ENCODE data around the gene MORN1. TPM values are rescaled to one million over a fixed set of nuclear protein-coding genes. Genes with fewer than 3 reads are reported as not detected.

The MORN1 gene
- polyA plus RNA-seq, 1 donor (not counting 4 experiments of a cell fraction or from before 2014, with no cell fraction given) = 2.1 TPM

DNA sequence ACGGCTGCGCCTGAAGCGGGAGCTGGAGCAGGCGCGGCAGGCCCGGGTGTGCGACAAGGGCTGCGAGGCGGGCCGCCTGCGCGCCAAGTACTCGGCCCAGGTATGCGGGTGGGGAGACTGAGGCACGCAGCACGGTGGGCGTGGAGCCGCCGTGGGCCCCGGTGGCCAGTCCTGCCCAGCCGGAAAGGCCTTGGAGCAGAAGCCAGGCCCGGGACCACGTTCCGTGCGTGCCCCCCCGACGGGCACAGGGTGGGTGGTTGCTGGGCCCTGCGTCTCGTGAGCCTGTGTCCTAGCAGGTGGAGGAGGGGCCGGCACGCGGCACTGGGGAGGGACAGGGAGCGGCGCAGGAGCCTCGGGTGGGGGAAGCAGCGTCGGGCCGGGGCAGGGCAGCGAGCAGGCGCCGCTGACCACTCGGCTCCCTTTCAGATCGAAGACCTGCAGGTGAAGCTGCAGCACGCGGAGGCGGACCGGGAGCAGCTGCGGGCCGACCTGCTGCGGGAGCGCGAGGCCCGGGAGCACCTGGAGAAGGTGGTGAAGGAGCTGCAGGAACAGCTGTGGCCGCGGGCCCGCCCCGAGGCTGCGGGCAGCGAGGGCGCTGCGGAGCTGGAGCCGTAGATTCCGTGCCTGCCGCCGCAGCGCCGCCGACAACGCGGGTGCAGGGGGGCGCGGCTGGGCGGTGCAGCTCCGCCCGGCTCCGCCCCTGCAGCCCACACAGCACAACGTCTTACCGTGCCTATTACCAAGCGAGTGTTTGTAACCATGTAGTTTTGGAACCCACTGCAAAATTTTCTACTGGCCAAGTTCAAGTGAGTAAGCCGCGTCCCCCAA lies 85.0 kb downstream of the MORN1 start:
- Histone ChIP-seq H3K27ac (ENCODE audit: control insufficient read depth, insufficient read depth, low read length) (no peak overlapping the region), H3K36me3 (ENCODE audit: control insufficient read depth in 2 of 2, extremely low read depth in 1 of 2, insufficient read depth in 2 of 2, low read length in 2 of 2) (peaks cover 12 to 25% of the 10 kb centered on the region in 2 experiments), H3K27me3 (ENCODE audit: control insufficient read depth, extremely low read depth, insufficient read depth, low read length) (no peaks in the 10 kb centered on the region), H3K4me1 (ENCODE audit: control insufficient read depth, extremely low read depth, insufficient read depth, low read length) (no peaks in the 10 kb centered on the region), H3K9me1 (ENCODE audit: control insufficient read depth, extremely low read depth, insufficient read depth, low read length) (no peaks in the 10 kb centered on the region), H3K4me3 (ENCODE audit: control insufficient read depth in 2 of 3, extremely low read depth in 1 of 3, insufficient read depth in 2 of 3, low read depth in 1 of 3, low read length in 3 of 3) (no peak overlapping the region), H3K4me2 (ENCODE audit: control insufficient read depth, extremely low read depth, insufficient read depth, low read depth, low read length) (no peak overlapping the region), H3K9me3 (ENCODE audit: control insufficient read depth, low read depth, low read length) (no peaks in the 10 kb centered on the region), H2AFZ (ENCODE audit: control insufficient read depth, low read length) (no peak overlapping the region), H3K9ac (ENCODE audit: control insufficient read depth, extremely low read depth, insufficient read depth, low read length) (no peak overlapping the region), H4K20me1 (ENCODE audit: control insufficient read depth, extremely low read depth, insufficient read depth, low read length) (peaks cover 10% of the 10 kb centered on the region), H3K79me2 (ENCODE audit: control insufficient read depth, insufficient read depth, low read length) (peaks cover 14% of the 10 kb centered on the region)
- TF ChIP-seq, protein P1, sequence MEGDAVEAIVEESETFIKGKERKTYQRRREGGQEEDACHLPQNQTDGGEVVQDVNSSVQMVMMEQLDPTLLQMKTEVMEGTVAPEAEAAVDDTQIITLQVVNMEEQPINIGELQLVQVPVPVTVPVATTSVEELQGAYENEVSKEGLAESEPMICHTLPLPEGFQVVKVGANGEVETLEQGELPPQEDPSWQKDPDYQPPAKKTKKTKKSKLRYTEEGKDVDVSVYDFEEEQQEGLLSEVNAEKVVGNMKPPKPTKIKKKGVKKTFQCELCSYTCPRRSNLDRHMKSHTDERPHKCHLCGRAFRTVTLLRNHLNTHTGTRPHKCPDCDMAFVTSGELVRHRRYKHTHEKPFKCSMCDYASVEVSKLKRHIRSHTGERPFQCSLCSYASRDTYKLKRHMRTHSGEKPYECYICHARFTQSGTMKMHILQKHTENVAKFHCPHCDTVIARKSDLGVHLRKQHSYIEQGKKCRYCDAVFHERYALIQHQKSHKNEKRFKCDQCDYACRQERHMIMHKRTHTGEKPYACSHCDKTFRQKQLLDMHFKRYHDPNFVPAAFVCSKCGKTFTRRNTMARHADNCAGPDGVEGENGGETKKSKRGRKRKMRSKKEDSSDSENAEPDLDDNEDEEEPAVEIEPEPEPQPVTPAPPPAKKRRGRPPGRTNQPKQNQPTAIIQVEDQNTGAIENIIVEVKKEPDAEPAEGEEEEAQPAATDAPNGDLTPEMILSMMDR (optimal IDR thresholded peaks at IDR 0.05 in 1 of 3, IDR thresholded peaks at IDR 0.05 in 1 of 3, conservative IDR thresholded peaks at IDR 0.05 in 1 of 3; ENCODE audit: extremely low read depth in 1 of 3, insufficient read depth in 2 of 3, low read length in 3 of 3) = no peak
- TF ChIP-seq EZH2 (IDR thresholded peaks at IDR 0.05; ENCODE audit: low read length) = no peak
- FAIRE-seq (no peak), DNase-seq (ENCODE audit: low read depth, low spot score) (no peak)
- dilution Hi-C loops (cut with MboI; ENCODE audit: extremely low pct_ligation_motif_present, low sequenced_read_pairs) = no loop called here

DNA sequence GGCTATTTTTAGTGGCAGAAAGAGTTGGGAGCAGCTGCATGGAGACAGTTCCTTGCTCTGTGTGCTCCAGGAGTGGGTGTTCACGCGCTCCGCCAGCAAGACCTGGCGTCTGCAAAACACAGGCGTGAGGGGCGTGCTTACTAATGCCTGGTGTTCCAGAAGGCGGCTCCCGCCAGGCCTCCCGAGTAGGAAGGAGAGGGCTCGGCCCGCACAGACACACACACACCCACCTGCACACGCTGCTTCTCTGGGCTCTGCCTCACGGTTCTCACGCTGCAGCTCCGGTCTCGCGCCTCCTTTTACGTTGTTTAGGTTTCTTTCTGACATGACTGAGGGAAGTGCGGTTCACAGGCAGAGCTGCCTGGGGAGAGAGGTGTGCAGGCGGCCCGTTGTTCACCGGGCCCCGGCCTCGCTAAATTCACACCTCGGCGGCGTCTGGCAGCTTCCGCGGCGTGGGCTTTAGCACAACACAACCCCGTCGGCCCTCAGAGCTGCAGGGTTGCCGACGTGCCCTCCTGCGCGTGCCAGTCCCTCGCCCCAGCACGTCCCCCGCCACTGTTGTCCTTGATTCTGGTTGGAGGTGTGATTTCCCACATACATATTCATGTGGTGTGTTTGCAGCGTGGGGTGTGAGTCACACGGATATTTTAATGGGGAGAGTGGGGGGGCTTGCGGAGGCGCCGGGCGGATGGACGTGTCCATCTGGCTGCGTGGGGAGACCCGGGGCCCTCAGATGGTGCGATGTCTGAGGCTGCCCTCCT lies 86.3 kb downstream of the MORN1 start:
- Histone ChIP-seq H3K4me1 (ENCODE audit: control insufficient read depth, extremely low read depth, insufficient read depth, low read length) (peaks cover under 1% of the 10 kb centered on the region), H3K27me3 (ENCODE audit: control insufficient read depth, extremely low read depth, insufficient read depth, low read length) (no peaks in the 10 kb centered on the region), H3K9me3 (ENCODE audit: control insufficient read depth, low read depth, low read length) (no peaks in the 10 kb centered on the region), H3K4me3 (ENCODE audit: control insufficient read depth in 2 of 3, extremely low read depth in 1 of 3, insufficient read depth in 2 of 3, low read depth in 1 of 3, low read length in 3 of 3) (no peak overlapping the region), H3K27ac (ENCODE audit: control insufficient read depth, insufficient read depth, low read length) (no peak overlapping the region), H3K9ac (ENCODE audit: control insufficient read depth, extremely low read depth, insufficient read depth, low read length) (no peak overlapping the region), H3K36me3 (ENCODE audit: control insufficient read depth in 2 of 2, extremely low read depth in 1 of 2, insufficient read depth in 2 of 2, low read length in 2 of 2) (peaks cover 12 to 25% of the 10 kb centered on the region in 2 experiments), H4K20me1 (ENCODE audit: control insufficient read depth, extremely low read depth, insufficient read depth, low read length) (peaks cover 10% of the 10 kb centered on the region), H2AFZ (ENCODE audit: control insufficient read depth, low read length) (no peak overlapping the region), H3K4me2 (ENCODE audit: control insufficient read depth, extremely low read depth, insufficient read depth, low read depth, low read length) (no peak overlapping the region), H3K79me2 (ENCODE audit: control insufficient read depth, insufficient read depth, low read length) (peaks cover 27% of the 10 kb centered on the region), H3K9me1 (ENCODE audit: control insufficient read depth, extremely low read depth, insufficient read depth, low read length) (no peaks in the 10 kb centered on the region)
- TF ChIP-seq, protein P1 (optimal IDR thresholded peaks at IDR 0.05 in 1 of 3, IDR thresholded peaks at IDR 0.05 in 1 of 3, conservative IDR thresholded peaks at IDR 0.05 in 1 of 3; ENCODE audit: extremely low read depth in 1 of 3, insufficient read depth in 2 of 3, low read length in 3 of 3) = no peak
- no peak for TF ChIP-seq EZH2 (IDR thresholded peaks at IDR 0.05; ENCODE audit: low read length)
- dilution Hi-C loops (cut with MboI; ENCODE audit: extremely low pct_ligation_motif_present, low sequenced_read_pairs) = no loop called here
- no peak for FAIRE-seq
- DNase-seq (ENCODE audit: low read depth, low spot score) = no peak
